Measurements from ENCODE around the gene ZNF45.
A peak's percentile ranks its signal among the peaks of the same experiment; 100 is the strongest.
"Not testable (repeated sequence)": the region's sequence is repeated elsewhere in the genome, so short reads cannot be mapped to it uniquely, and the experiment has no call there.

The ZNF45 gene

DNA sequence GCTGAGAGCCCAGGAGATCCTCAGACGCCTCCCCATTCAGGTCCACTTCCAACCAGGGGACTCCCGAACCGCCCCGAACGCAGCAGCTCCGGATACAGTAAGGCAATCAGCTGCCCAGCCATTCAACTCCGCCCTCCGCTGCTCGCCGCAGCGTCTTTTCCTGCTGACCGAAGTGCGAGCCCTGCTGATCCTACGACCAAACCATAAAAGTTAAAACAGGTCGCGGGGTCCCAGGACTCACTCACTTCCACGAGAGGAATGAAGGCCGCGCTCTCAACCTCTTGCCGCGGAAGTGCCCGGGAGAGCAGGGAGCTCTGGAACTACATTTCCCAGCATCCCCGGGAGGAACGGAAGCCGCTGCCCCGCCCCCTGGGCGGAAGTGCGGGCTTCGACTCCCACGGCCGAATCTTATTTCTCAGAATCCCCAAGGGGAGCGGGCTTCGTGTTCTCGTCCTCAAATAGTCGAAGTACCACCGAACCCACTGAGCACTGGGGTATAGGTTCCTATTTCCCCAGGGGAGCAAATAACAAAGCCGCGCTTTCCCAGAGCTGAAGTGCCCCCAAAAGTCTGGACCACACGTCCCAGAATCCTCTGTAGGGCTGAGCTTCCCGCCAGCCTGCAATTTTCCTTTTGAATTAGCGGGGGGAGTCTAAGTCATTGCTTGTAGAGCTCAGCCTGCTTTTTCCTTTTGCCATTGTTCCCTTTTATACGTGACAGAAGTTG, at the start of gene ZNF45:
Gene ZNF45 (minus strand): TSS at position 298 of the 724 bp plus-strand sequence. CDS start 13,097 bp downstream, outside the sequence.
- peak; percentile 79 for DNase-seq (ENCODE audit: low read depth)

- DNase-seq (ENCODE audit: low read depth) = no peak
These were observed 49.6 kb upstream of the ZNF45 start for GRCh38 chr19:43984687-43985000.

GRCh38 chr19:43983912-43984686, 49.0 kb upstream of the ZNF45 start, which contains the start of gene ZNF155:
Gene ZNF155 (plus strand): TSS chr19:43984188. CDS start chr19:43988544, 4,356 bp downstream.
- DNase-seq (ENCODE audit: low read depth) = peak; percentile 50

GRCh38 chr19:43983544-43983911, 48.4 kb upstream of the ZNF45 start:
- no peak for DNase-seq (ENCODE audit: low read depth)

GRCh38 chr19:43976732-43977131, 41.6 kb upstream of the ZNF45 start:
- no peak for DNase-seq (ENCODE audit: low read depth)

GRCh38 chr19:43966079-43966694, 31.1 kb upstream of the ZNF45 start:
- no peak for DNase-seq (ENCODE audit: low read depth)

DNA sequence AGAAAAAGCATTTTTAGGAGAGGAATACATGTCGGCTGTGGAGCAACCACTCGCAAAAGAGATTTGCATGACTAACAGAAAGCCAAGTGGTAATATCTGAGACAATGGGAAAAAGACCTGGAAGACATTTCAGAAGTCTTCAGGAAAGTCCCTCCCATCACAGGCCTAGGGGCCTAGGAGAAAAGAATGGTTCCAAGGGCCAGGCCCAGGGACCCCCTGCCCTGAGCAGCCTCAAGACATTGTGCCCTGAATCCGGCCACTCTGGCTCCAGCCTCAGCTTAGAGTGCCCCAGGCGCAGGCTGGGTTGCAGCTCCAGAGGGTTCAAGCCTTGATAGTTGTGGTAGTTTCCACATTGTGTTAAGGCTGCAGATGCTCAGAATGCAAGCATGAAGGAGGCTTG, 25.3 kb upstream of the ZNF45 start:
- DNase-seq (ENCODE audit: low read depth) = no peak

GRCh38 chr19:43957891-43958290, 22.8 kb upstream of the ZNF45 start:
- DNase-seq (ENCODE audit: low read depth) = no peak

DNA sequence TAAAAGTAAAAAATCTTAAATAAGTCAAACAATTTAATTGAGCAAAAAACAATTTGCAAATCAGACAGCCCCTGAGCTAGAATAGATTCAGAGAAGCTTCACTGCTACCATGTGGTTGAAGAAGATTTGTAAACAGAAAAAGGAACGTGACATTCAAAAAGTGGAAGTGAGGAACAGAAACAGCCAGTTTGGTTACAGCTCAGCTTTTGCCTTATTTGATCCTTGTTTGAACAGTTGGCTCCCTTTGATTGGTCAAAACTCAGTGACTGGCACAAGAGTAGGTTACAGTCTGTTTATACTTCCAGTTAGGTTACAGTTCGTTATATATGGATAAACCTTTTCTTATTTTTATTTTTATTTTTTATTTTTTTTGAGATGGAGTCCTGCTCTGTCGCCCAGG, 21.7 kb upstream of the ZNF45 start:
- no peak for DNase-seq (ENCODE audit: low read depth)

DNA sequence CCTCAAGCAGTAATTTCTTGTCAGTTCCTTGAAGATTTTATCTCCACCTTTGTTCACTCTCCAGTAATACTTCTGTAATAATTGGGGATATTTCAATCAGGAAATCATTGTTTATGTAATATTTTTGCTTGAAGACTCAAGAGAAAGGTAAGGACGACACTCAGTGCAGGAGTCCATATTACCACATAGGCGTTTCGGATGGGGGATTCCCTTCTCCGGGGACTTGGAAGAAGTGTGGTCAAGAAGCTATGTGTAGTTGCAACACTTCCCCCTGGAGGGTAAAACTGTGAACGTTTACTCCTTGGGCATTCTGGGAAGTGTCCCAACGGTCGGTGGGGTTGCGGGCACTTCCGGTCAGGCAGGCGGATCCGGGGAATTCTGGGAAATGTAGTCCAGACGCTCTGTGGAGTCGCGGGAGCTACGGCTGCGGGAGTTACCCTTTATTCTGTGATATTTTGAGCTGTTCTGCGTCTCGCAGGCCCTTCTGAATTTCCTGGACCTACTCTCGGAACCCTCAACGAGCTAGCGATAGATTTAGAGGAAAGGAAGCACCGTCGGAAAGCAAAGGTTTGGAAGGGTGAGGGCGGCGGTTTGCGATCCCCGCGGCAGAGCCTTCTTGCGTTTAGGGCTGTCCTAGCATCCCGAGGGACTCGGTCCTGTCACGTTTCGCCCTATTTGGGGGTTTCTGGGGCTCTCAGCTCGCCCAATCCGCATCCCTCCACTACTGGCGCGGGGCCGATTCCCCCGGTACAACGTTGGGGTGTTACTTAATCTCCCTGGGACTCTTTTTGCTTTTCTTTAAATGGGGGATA, 16.0 kb upstream of the ZNF45 start, which contains the start of gene ZNF221:
Gene ZNF221 (plus strand): TSS at position 395 of the 812 bp plus-strand sequence. CDS start 11,499 bp downstream, outside the sequence.
- DNase-seq (ENCODE audit: low read depth) = peak; percentile 34

DNA sequence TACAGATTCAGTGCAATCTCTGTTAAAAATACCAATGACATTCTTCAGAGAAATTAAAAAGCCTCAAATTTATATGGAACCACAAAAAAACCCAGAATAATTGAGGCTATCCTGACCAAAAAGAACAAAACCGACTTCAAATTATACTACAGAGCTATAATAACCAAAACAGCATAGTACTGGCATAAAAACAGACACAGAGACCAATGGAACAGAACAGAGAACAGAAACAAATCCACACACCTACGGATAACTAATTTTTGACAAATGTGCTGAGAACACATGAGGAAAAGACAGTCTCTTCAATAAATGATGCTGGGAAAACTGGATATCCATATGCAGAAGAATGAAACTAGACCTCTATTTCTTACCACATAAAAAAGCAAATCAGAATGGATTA, 14.7 kb upstream of the ZNF45 start:
- not testable (repeated sequence) for DNase-seq (ENCODE audit: low read depth)

GRCh38 chr19:43947412-43947811, 12.3 kb upstream of the ZNF45 start:
- not testable (repeated sequence) for DNase-seq (ENCODE audit: low read depth)

- DNase-seq (ENCODE audit: low read depth) = no peak
These were observed 6.1 kb upstream of the ZNF45 start for GRCh38 chr19:43941209-43941608.

DNA sequence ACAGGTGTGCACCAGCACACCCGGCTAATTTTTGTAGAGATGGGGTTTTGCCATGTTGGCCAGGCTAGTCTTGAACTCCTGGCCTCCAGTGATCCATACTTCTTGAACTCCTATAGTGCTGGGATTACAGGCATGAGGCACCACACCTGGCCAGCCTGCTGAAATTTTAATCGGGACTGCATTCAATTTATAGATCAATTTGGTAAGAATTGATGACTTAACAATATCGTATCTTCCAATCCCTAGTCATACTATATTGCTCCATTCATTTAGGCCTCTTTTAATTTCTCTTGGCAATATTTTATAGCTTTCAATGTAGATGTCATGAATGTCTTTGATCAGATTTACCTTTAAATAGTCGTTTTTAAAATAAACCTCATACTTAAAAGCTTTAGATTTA, 5.6 kb upstream of the ZNF45 start:
- DNase-seq (ENCODE audit: low read depth) = no peak

DNA sequence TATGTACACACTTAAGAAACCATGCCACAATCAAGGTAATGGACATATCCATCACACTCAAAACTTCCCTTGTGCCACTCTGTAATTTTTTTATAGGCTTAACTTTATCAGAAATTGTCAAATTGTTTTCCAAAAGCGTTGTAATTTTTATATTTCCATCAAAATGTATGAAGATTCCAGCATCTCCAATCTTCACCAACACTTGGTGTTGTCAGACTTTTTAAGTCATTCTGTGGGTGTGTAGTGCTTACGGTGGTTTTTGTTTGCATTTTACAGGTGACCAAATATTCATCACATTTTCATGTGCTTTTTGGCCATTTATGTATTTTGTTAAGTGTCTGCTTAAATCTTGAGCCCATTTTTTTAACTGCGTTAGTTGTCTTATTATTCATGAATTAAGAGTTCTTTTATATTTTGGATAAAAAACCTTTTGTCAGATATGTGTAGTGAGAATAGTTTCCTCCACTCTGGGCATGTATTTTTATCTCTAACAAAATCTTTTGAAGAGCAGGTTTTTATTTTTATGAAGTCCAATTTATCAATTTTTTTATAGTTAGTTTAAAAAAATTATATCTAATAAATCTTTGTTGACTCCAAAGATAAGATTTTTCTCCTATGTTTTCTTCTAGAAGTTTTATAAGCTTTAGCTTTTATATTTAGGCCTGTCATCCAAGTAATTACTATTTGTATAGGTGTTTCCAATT, 4.6 kb upstream of the ZNF45 start:
- no peak for DNase-seq (ENCODE audit: low read depth)

- DNase-seq (ENCODE audit: low read depth) = no peak
These were observed 1.1 kb upstream of the ZNF45 start for GRCh38 chr19:43936188-43936587.

DNA sequence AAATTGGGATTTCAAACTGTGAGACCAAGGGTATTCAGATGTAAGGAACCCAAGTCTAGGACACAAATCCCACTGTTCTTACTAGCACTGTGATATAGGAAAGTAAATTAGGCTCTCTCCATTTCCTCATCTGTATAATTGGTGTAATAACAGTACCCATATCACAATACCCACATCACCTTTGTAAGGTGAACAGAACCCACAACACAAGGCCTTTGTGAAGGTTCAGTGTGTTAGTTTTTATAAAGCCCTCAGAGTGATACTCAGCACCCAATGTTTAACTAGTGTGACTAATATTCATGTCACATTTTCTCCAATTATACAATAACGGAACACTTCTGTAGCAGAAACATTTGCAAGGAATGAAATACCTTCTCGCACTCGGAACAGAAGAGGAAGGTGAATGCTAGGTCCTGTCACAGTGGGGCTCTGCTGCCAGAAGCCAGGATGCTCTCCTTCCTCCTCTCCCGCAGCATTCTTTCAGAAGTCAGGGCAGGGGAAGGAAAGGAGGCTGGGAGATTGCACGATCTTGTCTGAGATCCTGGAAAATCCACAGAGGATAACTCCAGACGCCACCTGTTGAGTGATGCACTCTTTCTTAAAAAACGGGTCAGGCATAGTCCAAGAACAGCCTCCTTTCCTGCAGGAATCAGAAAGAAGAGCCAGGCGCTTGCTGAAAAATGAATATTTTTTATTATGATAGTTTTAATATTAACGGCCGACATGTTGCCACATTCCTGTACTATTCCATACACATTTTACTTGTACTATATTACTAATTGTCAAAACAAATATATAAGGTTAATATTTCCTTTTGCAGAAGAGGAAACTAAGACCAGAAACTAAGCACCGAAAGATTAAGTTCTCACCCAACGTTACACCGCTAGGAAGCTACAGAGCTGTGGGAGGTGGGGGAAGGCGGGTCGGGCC, 762 bp downstream of the ZNF45 start:
- no peak for DNase-seq (ENCODE audit: low read depth)

GRCh38 chr19:43928820-43929219, 6.3 kb downstream of the ZNF45 start:
- no peak for DNase-seq (ENCODE audit: low read depth)

DNA sequence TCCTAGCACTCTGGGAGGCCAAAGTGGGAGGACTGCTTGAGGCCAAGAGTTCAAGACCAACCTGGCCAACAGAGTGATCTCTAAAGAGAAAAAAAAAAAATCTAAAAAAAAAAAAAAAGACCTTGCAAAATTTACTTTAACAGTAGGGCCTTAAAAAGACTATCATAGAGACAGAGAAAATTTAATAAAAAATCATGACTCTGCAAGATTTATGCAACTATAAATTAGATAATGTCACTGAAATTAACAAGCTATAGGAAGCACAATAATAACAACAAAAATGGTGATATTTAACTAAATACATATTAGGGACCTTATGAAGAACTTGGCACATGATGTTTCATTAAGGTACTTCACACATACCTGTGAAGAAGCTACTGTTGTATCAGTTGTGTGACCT, 11.2 kb downstream of the ZNF45 start:
- no peak for DNase-seq (ENCODE audit: low read depth)

DNA sequence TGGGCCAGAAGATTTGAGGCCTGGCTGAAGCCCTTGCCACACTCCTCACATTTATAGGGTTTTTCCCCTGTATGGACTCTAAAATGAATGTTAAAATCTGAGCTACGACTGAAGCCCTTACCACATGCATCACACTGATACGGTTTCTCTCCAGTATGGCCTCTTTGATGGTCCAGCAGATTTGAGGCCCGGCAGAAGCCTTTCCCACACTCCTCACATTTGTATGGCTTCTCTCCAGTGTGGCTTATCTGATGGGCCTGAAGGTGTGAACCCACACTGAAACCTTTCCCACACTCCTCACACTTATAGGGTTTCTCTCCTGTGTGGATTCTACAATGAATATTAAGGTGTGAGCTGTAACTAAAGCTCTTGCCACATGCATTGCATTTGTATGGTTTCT, 21.0 kb downstream of the ZNF45 start:
- DNase-seq (ENCODE audit: low read depth) = no peak
